ENCODE measurements around the gene ATP1A4. TPM values are rescaled to one million over a fixed set of nuclear protein-coding genes. Genes with fewer than 3 reads are reported as not detected.

Gene ATP1A4
- total and polyA plus RNA-seq, 10 of the 15 experiments (the other 5 are each of a cell fraction or from before 2014, with no cell fraction given) = 0.31 to 1.0 (median 0.54) TPM

- TF ChIP-seq SIN3A (IDR thresholded peaks at IDR 0.05; ENCODE audit: low read depth, low read length) (no peak), EED (IDR thresholded peaks at IDR 0.05; ENCODE audit: low read depth) (no peak)
These were observed 30.0 kb upstream of the ATP1A4 start (continued) for GRCh38 chr1:160121388-160121787.

- RAD21 ChIA-PET (ENCODE audit: unreplicated experiment) = no interaction called here
- in situ Hi-C loops (cut with MboI) (no loop called here), intact Hi-C loops (cut with micrococcal nuclease; ENCODE audit: unreplicated experiment) (no loop called here)
- peaks cover 0 to 5% of the 10 kb centered on the region in 2 experiments; a peak in 2 of 4 replicates for H3K27me3 ChIP-seq (replicated peaks in 1 of 2; ENCODE audit: control insufficient read depth in 2 of 2, insufficient read depth in 2 of 2, low read length in 1 of 2)
- no peak for DNase-seq (ENCODE audit: low read depth, low spot score)
- H3K9ac ChIP-seq (ENCODE audit: control insufficient read depth, insufficient read depth, low read length) = no peak overlapping the region
- H3K4me3 ChIP-seq = no peak overlapping the region
- H4K20me1 ChIP-seq (ENCODE audit: control insufficient read depth, insufficient read depth) = no peaks in the 10 kb centered on the region
- H3K9me3 ChIP-seq (replicated peaks; ENCODE audit: control insufficient read depth, insufficient read depth, low read length) = no peaks in the 10 kb centered on the region
- CTCF ChIA-PET = interaction anchor here (0.7 to 1.5 kb wide), 4 partner anchors 14 to 169 kb away, joined by 3 to 5 read pairs (median 4); no protein-coding TSS in a partner anchor
- FAIRE-seq = no peak
- no peak overlapping the region for H3K27ac ChIP-seq (ENCODE audit: control insufficient read depth, insufficient read depth)
- H3K79me2 ChIP-seq (ENCODE audit: control insufficient read depth, insufficient read depth, low read length) = no peaks in the 10 kb centered on the region
- 48% methylated on average over 15 of the region's 16 CpGs for WGBS (ENCODE audit: insufficient coverage, insufficient replicate concordance, low lambda C conversion rate, missing lambda C conversion rate)
- TF ChIP-seq NRF1 (conservative IDR thresholded peaks at IDR 0.05; ENCODE audit: low read depth, low read length) = no peak
- TF ChIP-seq DPF2 (IDR thresholded peaks at IDR 0.05) = no peak
- TF ChIP-seq CEBPZ (IDR thresholded peaks at IDR 0.05; ENCODE audit: low read depth, low read length) = no peak
- TF ChIP-seq CBFB (IDR thresholded peaks at IDR 0.05; ENCODE audit: low read depth) = no peak
- no peak for TF ChIP-seq E4F1 (IDR thresholded peaks at IDR 0.05; ENCODE audit: borderline replicate concordance, partially characterized antibody)
- TF ChIP-seq TBL1XR1 (IDR thresholded peaks at IDR 0.05; ENCODE audit: low read depth, low read length) = no peak
- no peak for TF ChIP-seq SMAD5 (IDR thresholded peaks at IDR 0.05; ENCODE audit: low read depth)
- no peak for TF ChIP-seq LARP7 (IDR thresholded peaks at IDR 0.05)
- no peak for TF ChIP-seq MYB (IDR thresholded peaks at IDR 0.05; ENCODE audit: borderline replicate concordance, low read depth, low read length)
- no peak for TF ChIP-seq HDAC2 (IDR thresholded peaks at IDR 0.05)
- TF ChIP-seq EZH2 (IDR thresholded peaks at IDR 0.05; ENCODE audit: borderline replicate concordance, control insufficient read depth, low read depth, low read length) = no peak
- TF ChIP-seq PKNOX1 (IDR thresholded peaks at IDR 0.05) = no peak
- no peak for TF ChIP-seq ZNF622 (IDR thresholded peaks at IDR 0.05)
- no peak for TF ChIP-seq CBX3 (IDR thresholded peaks at IDR 0.05; ENCODE audit: borderline replicate concordance, low read depth)
- no peak for TF ChIP-seq POLR2A (IDR thresholded peaks at IDR 0.05; ENCODE audit: low read depth, low read length)
- TF ChIP-seq POU2F2 (IDR thresholded peaks at IDR 0.05; ENCODE audit: borderline replicate concordance, low read depth, low read length) = no peak
- TF ChIP-seq SIN3A (IDR thresholded peaks at IDR 0.05; ENCODE audit: low read depth, low read length) = no peak
- TF ChIP-seq CHD4 (IDR thresholded peaks at IDR 0.05) = no peak
- no peak for TF ChIP-seq NBN (IDR thresholded peaks at IDR 0.05)
- H3K4me2 ChIP-seq (ENCODE audit: control insufficient read depth, insufficient read depth) = no peak overlapping the region
- H3K4me1 ChIP-seq (ENCODE audit: control insufficient read depth, insufficient read depth, low read length) = no peaks in the 10 kb centered on the region
- no TSS peak for BruUV-seq (replicated peaks)
- SMC1A ChIA-PET (ENCODE audit: uncharacterized antibody, unreplicated experiment) = interaction anchor here (0.5 kb wide), 1 partner anchor 147 kb away, joined by 3 read pairs; no protein-coding TSS in a partner anchor
- no peak overlapping the region for H2AFZ ChIP-seq (ENCODE audit: control insufficient read depth, low read depth, low read length)
- no peak for ATAC-seq
- H3K36me3 ChIP-seq (ENCODE audit: control insufficient read depth in 2 of 2, insufficient read depth in 2 of 2, low read length in 1 of 2) = no peaks in the 10 kb centered on the region
- POLR2A ChIA-PET = no interaction called here
These were observed 28.4 kb upstream of the ATP1A4 start for GRCh38 chr1:160122978-160123495.
